ENCODE results near the gene SRGAP1. TPM values are rescaled to one million over a fixed set of nuclear protein-coding genes. Genes with fewer than 3 reads are reported as not detected.

The SRGAP1 gene
- total RNA-seq, 6 experiments from 2014 or later = 1.3 to 5.0 (median 3.0) TPM

DNA sequence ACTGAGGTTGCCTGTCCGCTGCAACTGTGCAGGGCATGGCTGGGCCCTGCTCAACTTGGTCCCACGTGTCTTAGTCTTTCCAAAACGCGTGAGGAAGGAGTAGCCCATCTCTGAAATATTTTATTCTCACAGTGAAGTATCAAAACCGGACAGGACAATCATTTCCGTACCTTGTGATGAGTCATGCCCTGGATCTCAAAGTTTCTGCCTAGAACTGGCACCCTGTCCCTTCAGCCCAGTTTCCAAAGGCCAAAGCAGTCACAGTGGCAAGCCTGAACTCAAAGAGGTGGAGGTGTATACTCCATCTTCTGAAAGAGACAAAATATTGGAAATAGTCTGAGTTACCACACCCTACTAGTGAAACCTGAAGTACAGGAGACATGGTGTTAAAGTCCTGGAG lies 28.5 kb upstream of the SRGAP1 start:
- WGBS (ENCODE audit: insufficient coverage, low coverage, low lambda C conversion rate, missing lambda C conversion rate) = 73% methylated on average over 6 of the region's 6 CpGs
- no peaks in the 10 kb centered on the region for H3K27me3 ChIP-seq
- H3K9me3 ChIP-seq = no peaks in the 10 kb centered on the region
- ATAC-seq (peak; percentile 65 to 78 (median 71)), DNase-seq (no peak)
- H3K4me1 ChIP-seq = peaks cover 0 to 27% (median 12%) of the 10 kb centered on the region in 4 donors
- H3K27ac ChIP-seq = peak overlapping the region; percentile 20 to 33 (median 26)
- no peak overlapping the region for H3K4me3 ChIP-seq
- intact Hi-C loops (cut with DNase I) = no loop called here
- no peaks in the 10 kb centered on the region for H3K36me3 ChIP-seq
- no peak for TF ChIP-seq POLR2A (IDR thresholded peaks at IDR 0.05)
- TF ChIP-seq, protein P1, sequence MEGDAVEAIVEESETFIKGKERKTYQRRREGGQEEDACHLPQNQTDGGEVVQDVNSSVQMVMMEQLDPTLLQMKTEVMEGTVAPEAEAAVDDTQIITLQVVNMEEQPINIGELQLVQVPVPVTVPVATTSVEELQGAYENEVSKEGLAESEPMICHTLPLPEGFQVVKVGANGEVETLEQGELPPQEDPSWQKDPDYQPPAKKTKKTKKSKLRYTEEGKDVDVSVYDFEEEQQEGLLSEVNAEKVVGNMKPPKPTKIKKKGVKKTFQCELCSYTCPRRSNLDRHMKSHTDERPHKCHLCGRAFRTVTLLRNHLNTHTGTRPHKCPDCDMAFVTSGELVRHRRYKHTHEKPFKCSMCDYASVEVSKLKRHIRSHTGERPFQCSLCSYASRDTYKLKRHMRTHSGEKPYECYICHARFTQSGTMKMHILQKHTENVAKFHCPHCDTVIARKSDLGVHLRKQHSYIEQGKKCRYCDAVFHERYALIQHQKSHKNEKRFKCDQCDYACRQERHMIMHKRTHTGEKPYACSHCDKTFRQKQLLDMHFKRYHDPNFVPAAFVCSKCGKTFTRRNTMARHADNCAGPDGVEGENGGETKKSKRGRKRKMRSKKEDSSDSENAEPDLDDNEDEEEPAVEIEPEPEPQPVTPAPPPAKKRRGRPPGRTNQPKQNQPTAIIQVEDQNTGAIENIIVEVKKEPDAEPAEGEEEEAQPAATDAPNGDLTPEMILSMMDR (IDR thresholded peaks at IDR 0.05) = no peak

DNA sequence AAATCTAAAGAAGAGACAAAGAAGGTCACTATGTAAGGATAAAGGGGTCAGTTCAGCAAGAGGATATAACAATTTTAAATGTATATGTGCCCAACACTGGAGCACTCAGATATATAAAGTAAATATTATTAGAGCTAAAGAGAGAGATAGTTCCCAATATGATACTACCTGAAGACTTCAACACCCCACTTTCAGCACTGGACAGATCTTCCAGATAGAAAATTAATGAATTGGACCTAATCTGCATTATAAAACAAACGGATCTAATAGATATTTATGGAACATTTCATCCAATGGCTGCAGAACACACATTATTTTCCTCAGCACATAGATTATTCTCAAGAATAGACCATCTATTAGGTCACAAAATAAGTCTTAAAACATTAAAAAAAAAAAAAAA lies 24.1 kb upstream of the SRGAP1 start:
- Histone ChIP-seq H3K27ac (no peak overlapping the region), H3K4me3 (no peak overlapping the region), H3K4me1 (peaks cover 0 to 10% (median 3%) of the 10 kb centered on the region in 4 donors), H3K9me3 (no peaks in the 10 kb centered on the region), H3K36me3 (no peaks in the 10 kb centered on the region), H3K27me3 (no peaks in the 10 kb centered on the region)
- no peak for TF ChIP-seq POLR2A (IDR thresholded peaks at IDR 0.05)
- TF ChIP-seq, protein P1 (IDR thresholded peaks at IDR 0.05) = no peak
- no peak for DNase-seq
- 64% methylated on average over 1 of the region's 1 CpG for WGBS (ENCODE audit: insufficient coverage, low coverage, low lambda C conversion rate, missing lambda C conversion rate)
- intact Hi-C loops (cut with DNase I) = no loop called here
- ATAC-seq = no peak

DNA sequence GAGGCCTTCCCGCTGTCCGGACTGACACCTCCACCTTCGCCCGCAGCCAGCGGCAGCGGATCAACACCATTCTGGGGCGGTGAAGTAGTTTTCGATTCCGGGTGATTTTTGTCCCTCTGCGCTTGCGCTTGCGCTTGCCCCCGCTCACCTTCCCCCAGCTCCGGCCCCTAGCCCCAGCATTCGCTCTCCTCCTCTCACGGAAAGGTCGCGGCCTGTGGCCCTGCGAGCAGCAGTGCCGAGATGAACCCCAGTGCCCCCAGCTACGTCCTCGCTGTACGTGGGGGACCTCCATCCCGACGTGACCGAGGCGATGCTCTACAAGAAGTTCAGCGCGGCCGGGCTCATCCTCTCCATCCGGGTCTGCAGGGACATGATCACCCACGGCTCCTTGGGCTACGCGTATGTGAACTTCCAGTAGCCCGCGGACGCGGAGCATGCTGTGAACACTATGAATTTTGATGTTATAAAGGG lies 22.7 kb upstream of the SRGAP1 start:
- intact Hi-C loops (cut with DNase I) = no loop called here
- 45% methylated on average over 21 of the region's 38 CpGs for WGBS (ENCODE audit: insufficient coverage, low coverage, low lambda C conversion rate, missing lambda C conversion rate)
- no peaks in the 10 kb centered on the region for H3K9me3 ChIP-seq
- no peaks in the 10 kb centered on the region for H3K4me1 ChIP-seq
- no peaks in the 10 kb centered on the region for H3K36me3 ChIP-seq
- H3K27ac ChIP-seq = no peak overlapping the region
- H3K4me3 ChIP-seq = peak overlapping the region; percentile 1 to 43 (median 38)
- DNase-seq (peak in 1 of 3 donors; percentile 32), ATAC-seq (peak; percentile 36 to 71 (median 64))
- TF ChIP-seq, protein P1 (IDR thresholded peaks at IDR 0.05) = no peak
- no peak for TF ChIP-seq POLR2A (IDR thresholded peaks at IDR 0.05)
- no peaks in the 10 kb centered on the region for H3K27me3 ChIP-seq

DNA sequence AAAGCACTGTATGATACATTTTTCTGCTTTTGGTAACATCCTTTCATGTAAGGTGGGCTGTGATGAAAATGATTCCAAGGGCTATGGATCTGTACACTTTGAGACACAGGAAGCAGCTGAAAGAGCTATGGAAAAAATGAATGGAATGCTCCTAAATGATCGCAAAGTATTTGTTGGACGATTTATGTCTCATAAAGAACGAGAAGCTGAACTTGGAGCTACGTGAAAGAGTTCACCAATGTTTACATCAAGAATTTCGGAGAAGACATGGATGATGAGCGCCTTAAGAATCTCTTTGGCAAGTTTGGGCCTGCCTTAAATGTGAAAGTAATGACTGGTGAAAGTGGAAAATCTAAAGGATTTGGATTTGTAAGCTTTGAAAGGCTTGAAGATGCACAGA lies 22.1 kb upstream of the SRGAP1 start:
- DNase-seq = no peak
- H3K27ac ChIP-seq = no peak overlapping the region
- no peaks in the 10 kb centered on the region for H3K9me3 ChIP-seq
- no peaks in the 10 kb centered on the region for H3K4me1 ChIP-seq
- peak overlapping the region in 1 of 3 donors; percentile 43 for H3K4me3 ChIP-seq
- H3K27me3 ChIP-seq = no peaks in the 10 kb centered on the region
- 70% methylated on average over 6 of the region's 6 CpGs for WGBS (ENCODE audit: insufficient coverage, low coverage, low lambda C conversion rate, missing lambda C conversion rate)
- no peak for ATAC-seq
- no peak for TF ChIP-seq POLR2A (IDR thresholded peaks at IDR 0.05)
- TF ChIP-seq, protein P1 (IDR thresholded peaks at IDR 0.05) = no peak
- no peaks in the 10 kb centered on the region for H3K36me3 ChIP-seq
- intact Hi-C loops (cut with DNase I) = no loop called here

DNA sequence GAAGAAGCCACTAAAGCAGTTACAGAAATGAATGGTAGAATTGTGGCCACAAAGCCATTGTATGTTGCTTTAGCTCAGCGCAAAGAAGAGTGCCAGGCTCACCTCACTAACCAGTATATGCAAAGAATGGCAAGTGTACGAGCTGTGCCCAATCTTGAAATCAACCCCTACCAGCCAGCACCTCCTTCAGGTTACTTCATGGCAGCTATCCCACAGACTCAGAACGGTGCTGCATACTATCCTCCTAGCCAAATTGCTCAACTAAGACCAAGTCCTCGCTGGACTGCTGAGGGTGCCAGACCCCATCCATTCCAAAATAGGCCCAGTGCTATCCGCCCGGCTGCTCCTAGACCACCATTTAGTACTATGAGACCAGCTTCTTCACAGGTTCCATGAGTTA lies 21.5 kb upstream of the SRGAP1 start:
- WGBS (ENCODE audit: insufficient coverage, low coverage, low lambda C conversion rate, missing lambda C conversion rate) = 79% methylated on average over 4 of the region's 6 CpGs
- Histone ChIP-seq H3K36me3 (no peaks in the 10 kb centered on the region), H3K27me3 (no peaks in the 10 kb centered on the region), H3K4me1 (no peaks in the 10 kb centered on the region), H3K4me3 (no peak overlapping the region), H3K9me3 (no peaks in the 10 kb centered on the region), H3K27ac (no peak overlapping the region)
- intact Hi-C loops (cut with DNase I) = no loop called here
- ATAC-seq (peak in 1 of 4 donors; percentile 26), DNase-seq (no peak)
- TF ChIP-seq POLR2A (IDR thresholded peaks at IDR 0.05) = no peak
- TF ChIP-seq, protein P1 (IDR thresholded peaks at IDR 0.05) = no peak

All from right lobe of liver (tissue), 6 donors.